Measurements from ENCODE around the gene ATP5F1E. TPM values are rescaled to one million over a fixed set of nuclear protein-coding genes. Genes with fewer than 3 reads are reported as not detected.

The ATP5F1E gene
- total and polyA plus RNA-seq, 2 donors, result 82.1 to 124 TPM

GRCh38 chr20:58976061-58976730 lies 55.9 kb downstream of the ATP5F1E start:
- no peaks in the 10 kb centered on the region for H3K36me3 ChIP-seq (ENCODE audit: control insufficient read depth in 2 of 2, insufficient read depth in 2 of 2, low read length in 1 of 2)
- H3K27me3 ChIP-seq (ENCODE audit: control insufficient read depth in 2 of 2, insufficient read depth in 1 of 2, low read length in 1 of 2), result no peaks in the 10 kb centered on the region
- 98% methylated on average over 3 of the region's 3 CpGs for whole genome bisulfite sequencing
- H3K27ac ChIP-seq (ENCODE audit: low read depth in 1 of 2, low read length in 1 of 2), result no peak overlapping the region
- no peak for DNase-seq (ENCODE audit: low read depth in 6 of 9, low spot score in 9 of 9)
- H3K9me3 ChIP-seq (ENCODE audit: control insufficient read depth in 2 of 2, insufficient read depth in 1 of 2, low read length in 1 of 2), result no peaks in the 10 kb centered on the region
- H3K4me1 ChIP-seq (ENCODE audit: control insufficient read depth in 2 of 2, insufficient read depth in 2 of 2, low read length in 2 of 2), result peaks cover 0 to 5% of the 10 kb centered on the region in 2 donors
- no peak overlapping the region for H3K4me3 ChIP-seq (ENCODE audit: low read length in 2 of 2)

Other genes starting within 250 kb of the ATP5F1E start
- 0.76 TPM for gene GNAS-AS1, start 181.4 kb downstream of the ATP5F1E start, total RNA-seq
- gene GNAS-AS1, start 181.4 kb downstream of the ATP5F1E start, polyA plus RNA-seq, result 0.32 TPM
- gene GNAS, start 179.6 kb downstream of the ATP5F1E start, total RNA-seq, result 434 TPM
- 700 TPM for gene GNAS, start 179.6 kb downstream of the ATP5F1E start, polyA plus RNA-seq
- 42.2 TPM for gene NELFCD, start 51.1 kb downstream of the ATP5F1E start, total RNA-seq
- 60.6 TPM for gene NELFCD, start 51.1 kb downstream of the ATP5F1E start, polyA plus RNA-seq
- 64.2 TPM for gene CTSZ, start 25.1 kb downstream of the ATP5F1E start, total RNA-seq
- 134 TPM for gene CTSZ, start 25.1 kb downstream of the ATP5F1E start, polyA plus RNA-seq
- gene TUBB1, start 12.9 kb downstream of the ATP5F1E start, total RNA-seq, result 0.47 TPM
- 0.14 TPM for gene TUBB1, start 12.9 kb downstream of the ATP5F1E start, polyA plus RNA-seq
- gene PRELID3B, start 10.5 kb upstream of the ATP5F1E start, total RNA-seq, result 61.9 TPM
- 33.4 TPM for gene PRELID3B, start 10.5 kb upstream of the ATP5F1E start, polyA plus RNA-seq
- gene ZNF831, start 131.5 kb upstream of the ATP5F1E start, total RNA-seq, result 2.1 TPM
- 2.9 TPM for gene ZNF831, start 131.5 kb upstream of the ATP5F1E start, polyA plus RNA-seq

Measured in thymus (tissue), 11 donors.